ENCODE data around the gene CCM2L. TPM values are rescaled to one million over a fixed set of nuclear protein-coding genes. Genes with fewer than 3 reads are reported as not detected.

CCM2L gene
- total and polyA plus RNA-seq, 2 of the 8 experiments (the other 6 are each of a cell fraction or from before 2014, with no cell fraction given), result 5.5 to 15.8 TPM

- Histone ChIP-seq H3K4me2 (ENCODE audit: insufficient read depth in 1 of 2, low read depth in 2 of 2, low read length in 2 of 2) (no peak overlapping the region), H3K4me1 (replicated peaks in 1 of 4; ENCODE audit: control insufficient read depth in 3 of 4, insufficient read depth in 4 of 4, low read length in 3 of 4) (peaks cover 0 to 3% (median 0%) of the 10 kb centered on the region in 4 experiments; a peak in 2 of 7 replicates), H3K4me3 (ENCODE audit: extremely low read depth in 1 of 4, insufficient read depth in 2 of 4, low read depth in 3 of 4, low read length in 4 of 4) (no peak overlapping the region), H2BK15ac (ENCODE audit: low read length) (no peak overlapping the region), H2BK120ac (replicated peaks; ENCODE audit: low read depth, low read length) (no peak overlapping the region), H3K79me2 (ENCODE audit: control insufficient read depth in 1 of 2, insufficient read depth in 2 of 2, low read length in 2 of 2) (no peaks in the 10 kb centered on the region), H4K91ac (replicated peaks; ENCODE audit: insufficient read length, low read length) (no peak overlapping the region), H2BK20ac (ENCODE audit: low read length) (no peak overlapping the region), H2AFZ (ENCODE audit: low read length) (no peak overlapping the region), H3K27ac (ENCODE audit: low read depth, low read length) (no peak overlapping the region), H3K9me3 (ENCODE audit: insufficient read depth in 2 of 2, low read depth in 1 of 2, low read length in 1 of 2) (no peaks in the 10 kb centered on the region), H3K4ac (replicated peaks; ENCODE audit: insufficient read length, low read depth, low read length) (no peak overlapping the region), H3K79me1 (ENCODE audit: low read depth, low read length) (no peaks in the 10 kb centered on the region), H3K9ac (replicated peaks in 1 of 4; ENCODE audit: extremely low read depth in 1 of 4, low read depth in 3 of 4, low read length in 3 of 4) (no peak overlapping the region), H4K5ac (ENCODE audit: insufficient read length, low read depth, low read length) (no peak overlapping the region), H3K14ac (ENCODE audit: insufficient read length) (no peak overlapping the region), H2BK12ac (ENCODE audit: low read depth, low read length) (no peak overlapping the region), H2AK5ac (ENCODE audit: low read depth, low read length) (no peak overlapping the region), H4K8ac (ENCODE audit: extremely low read depth, insufficient read depth, low read length) (no peak overlapping the region), H3K27me3 (replicated peaks in 1 of 4; ENCODE audit: control insufficient read depth in 3 of 4, extremely low read depth in 1 of 4, insufficient read depth in 3 of 4, low read length in 3 of 4) (no peaks in the 10 kb centered on the region), H4K20me1 (replicated peaks in 1 of 2; ENCODE audit: control insufficient read depth in 1 of 2, insufficient read depth in 2 of 2, low read length in 2 of 2) (no peaks in the 10 kb centered on the region), H3K23me2 (ENCODE audit: low read depth, low read length) (no peaks in the 10 kb centered on the region), H3K56ac (replicated peaks; ENCODE audit: insufficient read length, low read depth, low read length) (no peak overlapping the region), H3K36me3 (ENCODE audit: control insufficient read depth in 2 of 4, insufficient read depth in 4 of 4, low read length in 3 of 4) (no peaks in the 10 kb centered on the region), H3K23ac (ENCODE audit: insufficient read length) (no peak overlapping the region), H3K18ac (ENCODE audit: extremely low read depth, low read length) (no peak overlapping the region), H2BK5ac (ENCODE audit: low read depth, low read length) (no peak overlapping the region)
- TF ChIP-seq ASH2L (IDR thresholded peaks at IDR 0.05; ENCODE audit: low read length) (no peak), MAFK (IDR thresholded peaks at IDR 0.05; ENCODE audit: low read depth, low read length) (no peak), TCF12 (IDR thresholded peaks at IDR 0.05; ENCODE audit: low read depth, low read length) (no peak), POLR2A (IDR thresholded peaks at IDR 0.05; ENCODE audit: control extremely low read depth in 1 of 2, low read depth in 2 of 2, low read length in 2 of 2) (no peak), BRCA1 (IDR thresholded peaks at IDR 0.05; ENCODE audit: low read depth, low read length) (no peak), POU5F1 (IDR thresholded peaks at IDR 0.05; ENCODE audit: low read depth, low read length) (no peak)
- DNase-seq (ENCODE audit: low read depth in 1 of 2, low spot score in 2 of 2) (no peak), FAIRE-seq (no peak)
- CTCF ChIA-PET (ENCODE audit: partially characterized antibody), result no interaction called here
- POLR2A ChIA-PET (ENCODE audit: partially characterized antibody), result no interaction called here
Observed at GRCh38 chr20:32069711-32070110, 59.5 kb downstream of the CCM2L start.
